ENCODE data around the gene SLC5A6.

DNA sequence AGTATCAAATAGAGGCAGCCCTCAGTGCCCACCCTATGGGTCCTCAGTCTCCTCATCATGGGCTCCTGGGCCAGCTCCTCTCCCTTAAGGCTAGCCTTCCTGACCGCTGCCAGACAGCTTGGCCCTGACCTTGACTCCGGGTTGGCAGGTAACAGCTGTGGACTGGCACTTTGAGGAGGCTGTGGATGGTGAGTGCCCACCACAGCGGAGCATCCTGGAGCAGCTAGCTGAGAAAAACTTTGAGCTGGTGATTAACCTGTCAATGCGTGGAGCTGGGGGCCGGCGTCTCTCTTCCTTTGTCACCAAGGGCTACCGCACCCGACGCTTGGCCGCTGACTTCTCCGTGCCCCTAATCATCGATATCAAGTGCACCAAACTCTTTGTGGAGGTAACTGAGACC is 24.1 kb upstream of the SLC5A6 start:
- no peak; the same call in 1 of the 2 replicates for TF ChIP-seq POLR2AphosphoS5 (IDR thresholded peaks at IDR 0.05; ENCODE audit: borderline replicate concordance, low read depth, low read length)
- TF ChIP-seq EZH2 (IDR thresholded peaks at IDR 0.05), result no peak

Measured in SK-N-MC (cell line).